NCI-H226 (cell line): Measurements from ENCODE around the gene ADGRB3.

Source experiments
- DNase-seq: peaks from one replicate; pipeline ENCODE4 v3.0.0-alpha.2; 2015

The ADGRB3 gene

DNA sequence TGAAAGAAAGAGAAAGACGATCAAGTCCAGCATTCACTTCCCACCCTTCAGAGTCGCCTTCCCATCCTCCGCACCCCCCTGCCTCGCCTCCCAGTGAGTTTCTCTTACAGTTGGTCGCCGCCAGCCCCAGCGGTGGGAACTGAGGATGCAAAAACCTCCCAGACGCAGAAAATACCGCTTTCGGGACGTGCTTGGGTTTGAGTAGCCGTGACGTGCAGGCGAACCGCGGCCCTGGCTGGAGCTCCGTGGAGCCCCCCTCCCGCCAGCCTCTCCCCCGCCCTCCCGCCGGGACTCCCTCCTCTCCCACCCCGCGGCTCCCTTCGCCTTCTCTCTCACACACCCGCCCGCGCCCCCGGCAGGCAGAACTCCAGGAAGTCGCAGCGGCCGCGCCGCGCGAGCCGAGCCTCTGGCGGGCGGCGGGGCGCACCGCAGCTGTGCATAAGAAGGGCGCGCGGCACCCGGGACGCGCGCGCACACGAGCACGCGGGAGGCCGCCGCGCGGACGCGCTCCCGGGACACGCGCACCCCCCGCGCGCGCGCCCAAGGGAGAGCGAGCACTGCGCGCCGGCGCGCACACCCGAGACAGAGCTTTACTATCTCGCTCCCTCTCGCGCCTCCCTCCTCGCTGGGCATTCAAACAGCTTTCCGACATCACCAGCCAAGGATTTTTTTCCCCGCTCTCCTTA is at the start of gene ADGRB3:
ADGRB3 (plus strand) TSS at position 557 of the 686 bp plus-strand sequence. CDS start 3,394 bp downstream, outside the sequence.
- peak; percentile 8 for DNase-seq

DNA sequence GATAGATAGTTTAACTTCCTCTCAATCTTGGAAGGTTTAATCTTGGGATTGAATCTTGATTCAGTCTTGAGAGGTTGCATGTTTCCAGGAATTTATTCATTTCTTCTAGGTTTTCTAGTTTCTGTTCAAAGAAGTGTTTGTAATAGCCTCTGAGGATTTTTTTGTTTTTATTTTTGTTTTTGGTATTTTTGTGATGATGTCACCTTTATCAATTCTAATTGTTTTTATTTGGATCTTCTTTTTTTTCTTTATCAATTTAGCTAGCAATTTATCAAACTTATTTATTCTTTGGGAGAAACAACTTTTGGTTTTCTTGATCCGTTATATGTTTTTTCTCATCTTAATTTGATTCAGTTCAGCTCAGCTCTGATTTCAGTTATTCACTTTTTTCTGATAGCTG is 41.5 kb upstream of the ADGRB3 start:
- DNase-seq = no peak

DNA sequence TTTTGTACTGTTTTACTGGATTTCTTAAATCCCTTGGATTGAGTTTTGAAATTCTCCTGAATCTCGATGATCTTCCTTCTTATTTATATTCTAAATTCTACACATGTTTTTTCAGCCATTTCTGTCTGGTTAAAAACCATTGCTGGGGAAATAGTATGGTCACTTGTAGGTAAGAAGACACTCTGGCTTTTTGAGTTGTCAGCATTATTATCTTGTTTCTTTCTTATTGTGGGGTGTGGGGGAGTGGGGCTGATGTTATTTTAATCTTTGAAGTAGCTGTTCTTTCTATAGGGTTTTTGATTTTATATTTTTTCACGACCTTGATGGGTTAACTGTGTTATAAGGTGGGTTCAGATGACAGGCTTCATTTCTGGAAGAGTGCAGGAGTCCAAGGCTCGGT is 37.4 kb upstream of the ADGRB3 start:
- DNase-seq = no peak

GRCh38 chr6:68615938-68616337 is 19.1 kb upstream of the ADGRB3 start:
- DNase-seq = no peak

DNA sequence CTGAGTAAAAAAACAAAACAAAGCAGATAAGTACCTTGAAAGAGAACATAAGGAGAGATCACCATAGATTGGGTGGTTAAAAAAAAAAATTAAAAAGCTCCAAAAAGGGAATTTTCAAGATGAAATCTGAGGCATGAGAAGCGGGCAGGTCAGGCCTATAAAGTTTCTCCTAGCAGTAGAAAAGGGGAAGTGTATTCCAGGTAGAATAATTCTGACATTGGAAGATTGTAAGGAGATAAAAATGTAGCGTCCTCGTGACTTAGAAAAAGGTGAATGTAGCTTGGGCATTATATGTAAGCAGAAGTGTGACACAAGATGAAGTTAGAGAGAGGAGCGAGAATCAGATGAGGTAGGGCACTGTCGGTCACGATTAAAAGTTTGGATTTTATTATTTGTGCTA is 9.1 kb upstream of the ADGRB3 start:
- no peak for DNase-seq

- DNase-seq = no peak
Measured at GRCh38 chr6:68628161-68628560, 6.9 kb upstream of the ADGRB3 start.

- DNase-seq = no peak
Measured at GRCh38 chr6:68632734-68633133, 2.3 kb upstream of the ADGRB3 start.

DNA sequence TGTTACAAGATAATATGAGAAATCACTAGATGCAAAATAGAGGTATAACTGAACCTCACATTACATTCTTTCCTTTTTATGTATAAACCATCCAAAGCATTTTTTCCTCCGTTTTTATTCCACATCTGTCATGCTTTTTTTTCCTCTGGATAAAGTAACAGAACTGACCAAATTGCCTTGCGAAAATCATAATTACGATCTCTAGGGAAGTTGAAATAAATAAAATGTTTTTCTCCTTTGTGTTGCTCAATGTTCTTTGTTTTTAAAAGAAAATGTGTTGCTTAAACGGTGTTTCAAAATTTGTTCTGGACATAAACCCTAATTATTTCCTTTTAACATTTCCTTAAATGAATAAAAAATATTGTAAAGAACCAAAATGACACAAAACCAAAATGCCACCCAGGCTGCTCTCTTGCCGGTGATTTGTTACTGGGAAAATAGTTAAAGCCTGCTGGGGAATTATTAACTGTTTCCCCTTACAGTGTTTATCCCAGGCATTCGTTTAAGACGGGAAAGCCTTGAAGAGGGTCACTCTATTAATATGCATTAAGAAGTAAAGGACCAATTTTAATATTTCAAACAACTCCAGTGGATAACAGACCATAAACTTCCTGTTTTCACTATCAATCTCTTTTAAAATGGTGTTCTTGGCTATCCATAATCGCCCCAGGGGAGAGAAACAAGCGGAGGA is 1.7 kb upstream of the ADGRB3 start:
- DNase-seq = no peak

GRCh38 chr6:68633972-68634725 is 933 bp upstream of the ADGRB3 start:
- DNase-seq = no peak

- DNase-seq = no peak
Measured at GRCh38 chr6:68635412-68635705, 277 bp downstream of the ADGRB3 start.

- DNase-seq = no peak
Measured at GRCh38 chr6:68635706-68636513, 828 bp downstream of the ADGRB3 start.

DNA sequence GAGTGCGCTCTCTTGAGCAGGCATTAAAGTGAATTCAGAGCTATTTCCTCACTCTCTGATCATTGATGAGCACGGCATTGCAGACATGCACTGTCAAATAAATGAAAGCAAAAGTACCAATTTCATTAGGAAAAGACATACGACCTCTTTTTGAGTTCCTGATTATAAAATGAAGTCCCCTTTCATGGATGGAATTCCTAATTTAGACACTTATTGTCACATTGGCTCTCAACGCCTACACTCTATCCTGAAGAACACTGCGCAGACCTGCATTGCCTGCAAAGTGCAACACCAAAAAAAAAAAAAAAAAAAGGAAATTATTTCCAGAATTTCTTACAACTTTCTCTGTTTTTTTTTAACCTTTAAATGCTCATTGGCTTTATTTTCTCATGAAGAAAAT is 1.6 kb downstream of the ADGRB3 start:
- no peak for DNase-seq

DNA sequence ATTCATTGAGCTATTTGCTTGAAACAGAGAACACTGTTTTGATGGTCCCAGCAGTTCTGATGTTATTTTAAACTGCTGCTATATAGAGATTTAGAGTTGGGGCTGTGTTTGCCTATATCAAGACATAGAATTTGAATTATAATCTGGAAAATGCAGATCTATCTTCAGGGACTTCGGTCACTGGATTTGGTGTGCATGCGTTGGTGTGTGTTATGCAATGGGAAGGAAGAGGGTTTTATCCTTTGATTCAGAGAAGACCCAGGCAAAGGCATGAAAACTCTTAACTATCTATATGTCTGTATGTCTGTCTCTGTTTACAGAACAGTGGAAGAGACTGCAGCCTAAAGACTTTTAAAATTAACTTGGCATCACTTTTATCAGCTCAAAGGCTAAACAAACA is 2.0 kb downstream of the ADGRB3 start:
- no peak for DNase-seq

GRCh38 chr6:68637782-68638181 is 2.7 kb downstream of the ADGRB3 start:
- no peak for DNase-seq

DNA sequence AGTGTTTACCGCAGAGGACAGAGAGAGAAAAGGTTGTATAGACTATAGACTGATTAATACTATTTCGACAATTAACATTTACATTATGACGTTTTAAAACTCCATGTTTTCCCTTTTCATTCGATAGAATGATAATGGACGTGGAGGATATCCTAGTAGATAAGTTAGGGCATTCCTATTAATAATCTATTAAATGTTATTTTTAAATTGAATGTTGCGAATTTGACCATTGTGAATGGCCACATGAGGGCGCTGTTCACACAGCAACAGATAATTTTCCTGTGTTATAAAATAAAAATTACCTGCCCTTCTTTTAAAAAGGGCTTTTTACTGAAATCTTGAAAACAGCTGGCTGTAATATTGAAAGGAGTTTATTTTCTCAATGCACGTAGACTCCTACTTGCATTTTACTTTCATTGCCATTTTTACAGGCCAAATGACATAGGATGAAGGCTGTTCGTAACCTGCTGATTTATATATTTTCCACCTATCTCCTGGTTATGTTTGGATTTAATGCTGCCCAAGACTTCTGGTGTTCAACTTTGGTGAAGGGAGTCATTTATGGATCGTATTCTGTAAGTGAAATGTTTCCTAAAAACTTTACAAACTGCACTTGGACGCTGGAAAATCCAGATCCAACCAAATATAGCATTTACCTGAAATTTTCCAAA is 3.3 kb downstream of the ADGRB3 start:
- no peak for DNase-seq

DNA sequence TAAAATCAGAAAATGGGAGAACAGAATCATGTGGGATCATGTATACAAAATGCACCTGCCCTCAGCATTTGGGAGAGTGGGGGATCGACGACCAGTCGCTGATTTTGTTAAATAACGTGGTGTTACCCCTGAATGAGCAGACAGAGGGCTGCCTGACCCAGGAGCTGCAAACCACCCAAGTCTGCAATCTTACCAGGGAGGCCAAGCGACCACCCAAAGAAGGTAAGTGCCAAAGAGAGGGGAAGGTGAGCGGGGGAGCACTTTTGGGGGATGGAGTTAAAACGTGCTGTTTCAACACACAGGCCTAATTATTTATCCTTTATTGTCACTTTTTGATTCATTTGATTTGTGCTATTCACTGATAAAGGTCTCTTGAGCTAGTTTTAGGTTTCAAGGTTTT is 4.1 kb downstream of the ADGRB3 start:
- DNase-seq = no peak

DNA sequence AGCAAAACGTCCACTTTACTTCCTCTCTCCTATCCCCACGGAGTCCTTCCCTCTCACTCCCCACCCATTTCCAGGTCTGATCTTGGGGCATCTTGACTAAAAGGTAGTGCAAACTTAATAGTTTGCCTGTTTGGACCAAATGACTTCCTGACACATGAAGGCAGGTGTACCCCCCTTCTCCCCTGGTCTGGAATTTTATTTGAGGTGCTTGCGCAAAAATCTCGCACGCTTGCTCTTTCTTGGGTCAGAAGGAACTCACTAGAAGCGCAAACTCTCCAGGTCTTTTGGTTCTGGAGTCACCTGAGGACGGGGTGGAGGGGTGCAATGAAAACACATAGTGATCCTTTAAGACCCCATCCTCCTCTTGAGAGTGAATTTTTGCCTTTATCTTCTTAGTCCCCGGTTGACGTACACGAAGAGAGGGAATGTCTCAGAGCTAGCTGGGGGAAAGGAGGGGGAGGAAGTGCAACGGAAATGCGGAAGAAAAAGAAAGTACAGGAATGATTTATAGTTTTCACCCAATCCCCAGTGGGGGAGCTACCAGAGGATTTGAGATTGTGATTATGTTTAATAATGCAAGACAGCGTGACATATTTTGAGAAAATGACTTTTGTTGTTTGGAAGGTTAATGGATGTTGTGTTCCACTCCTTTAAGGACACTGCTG is 4.9 kb downstream of the ADGRB3 start:
- no peak for DNase-seq

DNA sequence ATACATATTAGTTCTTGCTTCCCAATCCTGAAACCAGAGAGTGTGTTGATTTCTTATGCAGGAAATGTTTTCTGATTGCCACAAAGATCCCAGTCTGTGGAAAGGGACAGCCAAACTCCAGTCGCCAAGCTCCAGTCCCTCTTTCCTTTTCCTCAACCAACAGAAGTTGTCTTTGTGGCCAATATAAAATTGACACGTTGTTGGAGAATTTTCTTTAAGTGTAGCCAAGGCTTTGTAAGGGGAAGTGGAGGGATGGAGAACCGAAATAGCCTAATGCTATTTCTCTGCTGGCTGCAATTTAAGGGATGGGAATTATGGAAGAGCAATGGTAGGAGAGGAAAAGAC is 5.4 kb downstream of the ADGRB3 start:
- DNase-seq = no peak

GRCh38 chr6:68641172-68641571 is 6.1 kb downstream of the ADGRB3 start:
- no peak for DNase-seq

- no peak for DNase-seq
Measured at GRCh38 chr6:68642081-68642480, 7.0 kb downstream of the ADGRB3 start.

GRCh38 chr6:68642977-68643376 is 7.9 kb downstream of the ADGRB3 start:
- DNase-seq = no peak

GRCh38 chr6:68649669-68650068 is 14.6 kb downstream of the ADGRB3 start:
- DNase-seq = no peak
